Gastrocnemius medialis (tissue), 4 donors: Measurements from ENCODE around the gene SCARF1. TPM values are rescaled to one million over a fixed set of nuclear protein-coding genes. Genes with fewer than 3 reads are reported as not detected.

Experiments
- ATAC-seq, 2 donors: fragments of 150-250 bp; one replicate each; pipeline ENCODE4 v1.9.1; 2016
- DNase-seq, 2 donors: peaks; one replicate each; pipeline ENCODE4 v3.0.0-alpha.2; 2019
- H3K27ac ChIP-seq, 4 donors: fragments of 200-600 bp; sonication (generic); 1 replicate in 1 of 4; 2 replicates in 3 of 4; pipeline ENCODE4 v1.5.1; 2016 to 2018; ENCODE audit warnings: mild to moderate bottlenecking in 2 of 4, moderate library complexity in 1 of 4
- H3K27me3 ChIP-seq, 3 donors: fragments of 200-600 bp; sonication (generic) in 2 of 3; 1 replicate in 1 of 3; 2 replicates in 2 of 3; pipeline versions ENCODE4 v1.5.1 to v1.6.0; 2016 to 2019; ENCODE audit warnings: mild to moderate bottlenecking in 1 of 3, moderate library complexity in 1 of 3
- H3K36me3 ChIP-seq, 2 donors: fragments of 200-600 bp; sonication (generic) in 1 of 2; one replicate each; pipeline ENCODE4 v1.5.1; 2017 to 2018
- H3K4me1 ChIP-seq, 2 donors: fragments of 200-600 bp; sonication (generic) in 1 of 2; one replicate each; pipeline ENCODE4 v1.5.1; 2016 to 2017; ENCODE audit warnings: mild to moderate bottlenecking in 2 of 2
- H3K4me3 ChIP-seq, 4 donors: fragments of 200-600 bp; sonication (generic) in 3 of 4; 1 replicate in 1 of 4; 2 replicates in 3 of 4; pipeline ENCODE4 v1.5.1; 2016 to 2019; ENCODE audit warnings: mild to moderate bottlenecking in 2 of 4
- H3K9me3 ChIP-seq, 3 donors: fragments of 200-600 bp; sonication (generic) in 2 of 3; 1 replicate in 1 of 3; 2 replicates in 2 of 3; pipeline ENCODE4 v1.5.1; 2016 to 2019
- CTCF ChIP-seq, 5 experiments: fragments of 450-650 bp in 3 of 5; fragments of 200-600 bp in 2 of 5; sonication (generic) in 2 of 5; IDR thresholded peaks in 4 of 5; conservative IDR thresholded peaks in 1 of 5; 1 replicate in 4 of 5; 2 replicates in 1 of 5; pipeline ENCODE4 v1.5.1; 2016 to 2019; ENCODE audit warnings: antibody characterized with exemption in 5 of 5, mild to moderate bottlenecking in 3 of 5, moderate library complexity in 3 of 5
- POLR2A ChIP-seq, 2 donors: fragments of 450-650 bp; IDR thresholded peaks; one replicate each; pipeline ENCODE4 v1.6.1; 2017; ENCODE audit warnings: antibody characterized with exemption in 2 of 2, mild to moderate bottlenecking in 2 of 2, moderate library complexity in 2 of 2
- in situ Hi-C, 4 donors: fragments of 200-750 bp; cut with MboI; loops; one replicate each; pipeline versions ENCODE4 v1.15.0 to v1.8.0; 2017; ENCODE audit warnings: low sequenced_read_pairs in 4 of 4
- intact Hi-C: fragments of 100-400 bp; cut with DNase I; formaldehyde crosslinking; loops from one replicate; pipeline ENCODE4 v1.15.1; 2023; ENCODE audit warnings: low total_unique reads
- total RNA-seq, 4 donors: library from RNA; depleted of rRNA; stranded (reverse); fragments of >200 nt; gene quantifications; one replicate each; pipeline versions ENCODE4 v1.1.0 to v1.2.3, GENCODE V29; 2016

Gene SCARF1
- total RNA-seq, 4 donors from 2014 or later = 4.1 to 15.1 (median 5.7) TPM

- Histone ChIP-seq H3K36me3 (peaks cover 0 to 7% of the 10 kb centered on the region in 2 donors), H3K4me1 (peaks cover 22 to 34% of the 10 kb centered on the region in 2 donors), H3K4me3 (peak overlapping the region; percentile 80 to 94 (median 86)), H3K9me3 (no peaks in the 10 kb centered on the region), H3K27me3 (no peaks in the 10 kb centered on the region), H3K27ac (peak overlapping the region; percentile 91 to 99 (median 94))
- TF ChIP-seq CTCF (IDR thresholded peaks at IDR 0.05 in 4 of 5, conservative IDR thresholded peaks at IDR 0.05 in 1 of 5) (peak; percentile 74 to 94 (median 89)), POLR2A (IDR thresholded peaks at IDR 0.05) (no peak)
- DNase-seq (peak; percentile 43 to 76), ATAC-seq (peak in 1 of 2 donors; percentile 18)
- in situ Hi-C loops (loop anchor here (5.0 to 25.0 kb wide), 4 partner anchors 52 to 367 kb away; partner anchors contain the start of gene BHLHA9 (in 2 of the 4)), intact Hi-C loops (loop anchor here (1.0 to 5.0 kb wide), 3 partner anchors 55 to 362 kb away; no protein-coding TSS in a partner anchor)
Observed at GRCh38 chr17:1629504-1630310, 15.8 kb downstream of the SCARF1 start.

GRCh38 chr17:1628856-1629503 lies 16.6 kb downstream of the SCARF1 start:
- intact Hi-C loops = loop anchor here (1.0 to 5.0 kb wide), 3 partner anchors 39 to 362 kb away; no protein-coding TSS in a partner anchor
- Histone ChIP-seq H3K4me3 (peak overlapping the region; percentile 80 to 94 (median 86)), H3K36me3 (peaks cover 0 to 7% of the 10 kb centered on the region in 2 donors), H3K4me1 (peaks cover 22 to 34% of the 10 kb centered on the region in 2 donors), H3K9me3 (no peaks in the 10 kb centered on the region), H3K27ac (peak overlapping the region; percentile 91 to 99 (median 94)), H3K27me3 (no peaks in the 10 kb centered on the region)
- TF ChIP-seq CTCF (IDR thresholded peaks at IDR 0.05 in 4 of 5, conservative IDR thresholded peaks at IDR 0.05 in 1 of 5) (peak in 4 of 5 experiments; percentile 68 to 83 (median 80)), POLR2A (IDR thresholded peaks at IDR 0.05) (peak; percentile 69 to 79)
- peak; percentile 76 to 85 for ATAC-seq
- peak; percentile 92 to 95 for DNase-seq
- in situ Hi-C loops = loop anchor here in 2 of 4 donors (25.0 kb wide), 1 partner anchor 367 kb away; the partner anchor contains the start of gene BHLHA9 (in 2 of the 2)

- in situ Hi-C loops (loop anchor here in 2 of 4 donors (25.0 kb wide), 1 partner anchor 366 kb away; the partner anchor contains the start of gene BHLHA9 (in 2 of the 2)), intact Hi-C loops (loop anchor here (1.0 to 5.0 kb wide), 3 partner anchors 38 to 361 kb away; no protein-coding TSS in a partner anchor)
- no peaks in the 10 kb centered on the region for H3K9me3 ChIP-seq
- DNase-seq = peak; percentile 75 to 76
- peak within 1 kb of the TSS; percentile 91 to 99 (median 94) for H3K27ac ChIP-seq
- no peaks in the 10 kb centered on the region for H3K27me3 ChIP-seq
- H3K4me3 ChIP-seq = peak within 1 kb of the TSS; percentile 80 to 94 (median 86)
- peaks cover 0 to 7% of the 10 kb centered on the region in 2 donors for H3K36me3 ChIP-seq
- peak; percentile 26 to 93 for TF ChIP-seq POLR2A (IDR thresholded peaks at IDR 0.05)
- no peak for TF ChIP-seq CTCF (IDR thresholded peaks at IDR 0.05 in 4 of 5, conservative IDR thresholded peaks at IDR 0.05 in 1 of 5)
- ATAC-seq = peak; percentile 64 to 76
- H3K4me1 ChIP-seq = peaks cover 22 to 34% of the 10 kb centered on the region in 2 donors
Observed at GRCh38 chr17:1627982-1628855, 17.3 kb downstream of the SCARF1 start, which contains the start of gene SLC43A2. TSS of gene SLC43A2 (minus strand) at chr17:1628834. CDS start at chr17:1627874, 960 bp downstream.
